Measurements from ENCODE around the gene ABLIM2.

- TF ChIP-seq CTCF (conservative IDR thresholded peaks at IDR 0.05; ENCODE audit: low read depth, low read length) (no peak), USF2 (IDR thresholded peaks at IDR 0.05; ENCODE audit: low read depth, low read length) (no peak), RCOR1 (IDR thresholded peaks at IDR 0.05; ENCODE audit: insufficient replicate concordance, low read length) (no peak), CHD1 (IDR thresholded peaks at IDR 0.05; ENCODE audit: low read depth, low read length) (no peak), MAZ (IDR thresholded peaks at IDR 0.05; ENCODE audit: borderline replicate concordance, low read depth, low read length) (no peak), MXI1 (IDR thresholded peaks at IDR 0.05; ENCODE audit: borderline replicate concordance, low read depth, low read length) (no peak), CEBPB (IDR thresholded peaks at IDR 0.05; ENCODE audit: low read depth, low read length) (no peak), POLR2A (IDR thresholded peaks at IDR 0.05; ENCODE audit: low read depth, low read length) (no peak), FOS (IDR thresholded peaks at IDR 0.05; ENCODE audit: low read depth, low read length) (no peak), RFX5 (IDR thresholded peaks at IDR 0.05; ENCODE audit: low read depth, low read length) (no peak)
Measured at GRCh38 chr4:7985891-7986441, 172.6 kb downstream of the ABLIM2 start.
